H9 (cell line): Measurements from ENCODE around the gene CALHM3. TPM values are rescaled to one million over a fixed set of nuclear protein-coding genes. Genes with fewer than 3 reads are reported as not detected.

Experiments
- DNase-seq: peaks from one replicate; pipeline ENCODE4 v3.0.0-alpha.2; 2017
- H2AFZ ChIP-seq: one replicate; pipeline ENCODE4 v1.6.1; 2013; ENCODE audit warnings: mild to moderate bottlenecking, low read length, control low read depth, moderate library complexity
- H2AK5ac ChIP-seq: 2 replicates; pipeline ENCODE4 v1.6.1; 2013; ENCODE audit warnings: low read length, control low read depth, mixed read lengths; ENCODE audit not compliant: insufficient read length
- H2BK120ac ChIP-seq: one replicate; pipeline ENCODE4 v1.6.1; 2013; ENCODE audit warnings: low read depth, mild to moderate bottlenecking, low read length, control low read depth, inconsistent platforms; ENCODE audit not compliant: poor library complexity, severe bottlenecking
- H2BK12ac ChIP-seq: 2 replicates; pipeline ENCODE4 v1.6.1; 2013; ENCODE audit warnings: low read length, control low read depth, mixed read lengths, low read depth; ENCODE audit not compliant: insufficient read length
- H2BK15ac ChIP-seq: 2 replicates; pipeline ENCODE4 v1.6.1; 2013; ENCODE audit warnings: low read depth, low read length, control low read depth
- H2BK20ac ChIP-seq: one replicate; pipeline ENCODE4 v1.6.1; 2013; ENCODE audit warnings: low read depth, mild to moderate bottlenecking, low read length, control low read depth, inconsistent platforms; ENCODE audit not compliant: poor library complexity, severe bottlenecking
- H2BK5ac ChIP-seq: 2 replicates; pipeline ENCODE4 v1.6.1; 2013; ENCODE audit warnings: low read length, control low read depth, mixed read lengths; ENCODE audit not compliant: insufficient read length
- H3K14ac ChIP-seq: 2 replicates; pipeline ENCODE4 v1.6.1; 2013; ENCODE audit warnings: low read length, control low read depth; ENCODE audit not compliant: insufficient read depth
- H3K18ac ChIP-seq: 2 replicates; pipeline ENCODE4 v1.6.1; 2013; ENCODE audit warnings: low read depth, mild to moderate bottlenecking, mixed read lengths, low read length, control low read depth; ENCODE audit not compliant: insufficient read length
- H3K23ac ChIP-seq: 2 replicates; pipeline ENCODE4 v1.6.1; 2013; ENCODE audit warnings: low read length, control low read depth, mixed read lengths, low read depth; ENCODE audit not compliant: insufficient read length
- H3K23me2 ChIP-seq: 2 replicates; pipeline ENCODE4 v1.6.1; 2013; ENCODE audit warnings: low read depth, mild to moderate bottlenecking, mixed read lengths, low read length, control low read depth; ENCODE audit not compliant: insufficient read length, poor library complexity, severe bottlenecking
- H3K27ac ChIP-seq: 2 replicates; pipeline ENCODE4 v1.5.1; 2013; ENCODE audit warnings: low read length, control low read depth, mixed read lengths, low read depth; ENCODE audit not compliant: insufficient read length
- H3K27me3 ChIP-seq: 2 replicates; pipeline ENCODE4 v1.6.1; 2013; ENCODE audit warnings: low read length, control low read depth, inconsistent platforms; ENCODE audit not compliant: insufficient read depth
- H3K4ac ChIP-seq: 2 replicates; pipeline ENCODE4 v1.6.1; 2013; ENCODE audit warnings: low read depth, mild to moderate bottlenecking, control low read depth, inconsistent platforms, low read length, moderate library complexity
- H3K4me1 ChIP-seq: 2 replicates; pipeline ENCODE4 v1.6.1; 2013; ENCODE audit warnings: low read length, control low read depth, inconsistent platforms; ENCODE audit not compliant: insufficient read depth
- H3K4me2 ChIP-seq: 2 replicates; pipeline ENCODE4 v1.6.1; 2013; ENCODE audit warnings: low read length, control low read depth, mixed read lengths; ENCODE audit not compliant: insufficient read length, insufficient read depth
- H3K56ac ChIP-seq: 2 replicates; pipeline ENCODE4 v1.6.1; 2013; ENCODE audit warnings: low read depth, mild to moderate bottlenecking, mixed read lengths, low read length, control low read depth; ENCODE audit not compliant: insufficient read length
- H3K79me1 ChIP-seq: 2 replicates; pipeline ENCODE4 v1.6.1; 2013; ENCODE audit warnings: low read depth, mild to moderate bottlenecking, moderate library complexity, low read length, control low read depth, inconsistent platforms; ENCODE audit not compliant: insufficient read depth, poor library complexity, severe bottlenecking
- H3K79me2 ChIP-seq: 2 replicates; pipeline ENCODE4 v1.6.1; 2013; ENCODE audit warnings: low read length, control low read depth, inconsistent platforms; ENCODE audit not compliant: insufficient read depth
- H3K9ac ChIP-seq: 2 replicates; pipeline ENCODE4 v1.6.1; 2013; ENCODE audit warnings: low read length, control low read depth, mixed read lengths; ENCODE audit not compliant: insufficient read length; ENCODE audit errors: extremely low read depth
- H3K9me3 ChIP-seq: one replicate; pipeline ENCODE4 v1.6.1; 2013; ENCODE audit warnings: low read depth, low read length, inconsistent platforms; ENCODE audit not compliant: control insufficient read depth
- H3T11ph ChIP-seq: one replicate; pipeline ENCODE4 v1.6.1; 2013; ENCODE audit warnings: mild to moderate bottlenecking, low read length, control low read depth, inconsistent platforms
- H4K20me1 ChIP-seq: one replicate; pipeline ENCODE4 v1.6.1; 2013; ENCODE audit not compliant: control insufficient read depth, insufficient read length, insufficient read depth
- H4K5ac ChIP-seq: 2 replicates; pipeline ENCODE4 v1.6.1; 2013; ENCODE audit warnings: low read depth, mild to moderate bottlenecking, mixed read lengths, low read length, control low read depth; ENCODE audit not compliant: insufficient read length
- H4K8ac ChIP-seq: replicated peaks from 2 replicates; pipeline ENCODE4 v1.6.1; 2013; ENCODE audit warnings: low read length, control low read depth, mixed read lengths, low read depth; ENCODE audit not compliant: insufficient read length
- H4K91ac ChIP-seq: 2 replicates; pipeline ENCODE4 v1.6.1; 2013; ENCODE audit warnings: low read depth, mild to moderate bottlenecking, moderate library complexity, mixed read lengths, low read length, control low read depth; ENCODE audit not compliant: insufficient read length
- H3K27ac Mint-ChIP-seq, 3 experiments: 2 replicates in 2 of 3; 3 replicates in 1 of 3; pipeline ENCODE4 v1.8.0; 2020 to 2021; ENCODE audit warnings: mixed read lengths in 3 of 3, mild to moderate bottlenecking in 1 of 3, moderate library complexity in 1 of 3
- H3K27me3 Mint-ChIP-seq: 2 replicates; pipeline ENCODE4 v1.8.0; 2021; ENCODE audit warnings: low read depth, mild to moderate bottlenecking, moderate library complexity, mixed read lengths
- H3K36me3 Mint-ChIP-seq, 3 experiments: 2 replicates in 2 of 3; 3 replicates in 1 of 3; pipeline ENCODE4 v1.8.0; 2020 to 2021; ENCODE audit warnings: low read depth in 3 of 3, mixed read lengths in 3 of 3; ENCODE audit not compliant: insufficient read depth in 1 of 3
- H3K4me1 Mint-ChIP-seq, 2 experiments: 2 replicates each; pipeline ENCODE4 v1.8.0; 2020; ENCODE audit warnings: mixed read lengths in 2 of 2
- H3K4me3 Mint-ChIP-seq, 2 experiments: 2 replicates in 1 of 2; 3 replicates in 1 of 2; pipeline ENCODE4 v1.8.0; 2020 to 2021; ENCODE audit warnings: mild to moderate bottlenecking in 2 of 2, mixed read lengths in 2 of 2, moderate library complexity in 1 of 2
- H3K9me3 Mint-ChIP-seq, 2 experiments: 2 replicates in 1 of 2; 3 replicates in 1 of 2; pipeline ENCODE4 v1.8.0; 2020; ENCODE audit warnings: mild to moderate bottlenecking in 2 of 2, mixed read lengths in 2 of 2, moderate library complexity in 1 of 2
- WGBS: extraction: QIAGEN DNeasy Blood & Tissue Kit; methylation state at CpG from one replicate; pipeline ENCODE4 v1.1.7; 2013; ENCODE audit warnings: missing lambda C conversion rate, low lambda C conversion rate, mixed read lengths; ENCODE audit not compliant: insufficient read length; ENCODE audit errors: extremely low coverage; 5-methylcytosine and 5-hydroxymethylcytosine counted together
- total RNA-seq: library from RNA; stranded (reverse); gene quantifications from 2 replicates; pipeline ENCODE4 v1.2.1, GENCODE V29; 2021
- TF ChIP-seq, protein P1 (sequence below): fragments of 200-600 bp; sonication (generic); conservative IDR thresholded peaks from 3 replicates; pipeline ENCODE4 v1.8.0; 2021; ENCODE audit warnings: antibody characterized with exemption, mild to moderate bottlenecking

The CALHM3 gene
- total RNA-seq, 1 experiment from 2014 or later = not detected

- 0 out of 7 replicates have a peak overlapping the region, but pooled peaks of 1 of the 3 experiments have one; percentile 52 for H3K27ac Mint-ChIP-seq
- H3K79me1 ChIP-seq = no peaks in the 10 kb centered on the region
- H3K23me2 ChIP-seq = no peaks in the 10 kb centered on the region
- no peak overlapping the region for H2AK5ac ChIP-seq
- TF ChIP-seq, protein P1, sequence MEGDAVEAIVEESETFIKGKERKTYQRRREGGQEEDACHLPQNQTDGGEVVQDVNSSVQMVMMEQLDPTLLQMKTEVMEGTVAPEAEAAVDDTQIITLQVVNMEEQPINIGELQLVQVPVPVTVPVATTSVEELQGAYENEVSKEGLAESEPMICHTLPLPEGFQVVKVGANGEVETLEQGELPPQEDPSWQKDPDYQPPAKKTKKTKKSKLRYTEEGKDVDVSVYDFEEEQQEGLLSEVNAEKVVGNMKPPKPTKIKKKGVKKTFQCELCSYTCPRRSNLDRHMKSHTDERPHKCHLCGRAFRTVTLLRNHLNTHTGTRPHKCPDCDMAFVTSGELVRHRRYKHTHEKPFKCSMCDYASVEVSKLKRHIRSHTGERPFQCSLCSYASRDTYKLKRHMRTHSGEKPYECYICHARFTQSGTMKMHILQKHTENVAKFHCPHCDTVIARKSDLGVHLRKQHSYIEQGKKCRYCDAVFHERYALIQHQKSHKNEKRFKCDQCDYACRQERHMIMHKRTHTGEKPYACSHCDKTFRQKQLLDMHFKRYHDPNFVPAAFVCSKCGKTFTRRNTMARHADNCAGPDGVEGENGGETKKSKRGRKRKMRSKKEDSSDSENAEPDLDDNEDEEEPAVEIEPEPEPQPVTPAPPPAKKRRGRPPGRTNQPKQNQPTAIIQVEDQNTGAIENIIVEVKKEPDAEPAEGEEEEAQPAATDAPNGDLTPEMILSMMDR = no peak
- no peak overlapping the region for H3K4me3 Mint-ChIP-seq
- H4K5ac ChIP-seq = no peak overlapping the region
- no peak overlapping the region for H4K8ac ChIP-seq
- no peak overlapping the region for H3K4me2 ChIP-seq
- no peak overlapping the region for H2BK20ac ChIP-seq
- no peak overlapping the region for H2BK15ac ChIP-seq
- no peak overlapping the region for H3K27ac ChIP-seq
- H2BK12ac ChIP-seq = no peak overlapping the region
- no peak overlapping the region for H3K4ac ChIP-seq
- H2AFZ ChIP-seq = no peak overlapping the region
- no peaks in the 10 kb centered on the region for H3K79me2 ChIP-seq
- no CpG with 5 or more reads among the region's 4 CpGs for WGBS
- no peak overlapping the region for H3K56ac ChIP-seq
- no peak overlapping the region for H3T11ph ChIP-seq
- peaks cover 3% of the 10 kb centered on the region for H3K27me3 Mint-ChIP-seq
- H3K18ac ChIP-seq = no peak overlapping the region
- no peaks in the 10 kb centered on the region for H3K9me3 ChIP-seq
- H3K14ac ChIP-seq = no peak overlapping the region
- peaks cover 22 to 36% of the 10 kb centered on the region in 2 experiments for H3K4me1 Mint-ChIP-seq
- no peak overlapping the region for H2BK5ac ChIP-seq
- H3K23ac ChIP-seq = no peak overlapping the region
- H3K9me3 Mint-ChIP-seq = no peaks in the 10 kb centered on the region
- H3K27me3 ChIP-seq = no peaks in the 10 kb centered on the region
- H4K91ac ChIP-seq = no peak overlapping the region
- no peak for DNase-seq
- H3K36me3 Mint-ChIP-seq = no peaks in the 10 kb centered on the region
- no peaks in the 10 kb centered on the region; the same call in 1 of the 2 replicates for H3K4me1 ChIP-seq
- no peak overlapping the region for H3K9ac ChIP-seq
- H4K20me1 ChIP-seq = no peaks in the 10 kb centered on the region
- H2BK120ac ChIP-seq = no peak overlapping the region
These were observed 3.6 kb downstream of the CALHM3 start for GRCh38 chr10:103475437-103475836.
